NOMO-1 (cell line): Measurements from ENCODE around the gene SPINK4.

Experiments used
- DNase-seq, 2 experiments: peaks; one replicate each; lab custom pipeline; 2025; ENCODE audit not compliant: unreplicated experiment in 2 of 2; lab: John Stamatoyannopoulos, UW

The SPINK4 gene

GRCh38 chr9:33239921-33240320 is at the start of gene SPINK4:
SPINK4 (plus strand) TSS chr9:33240167; CDS start chr9:33240209, 42 bp downstream.
- no peak for DNase-seq

- DNase-seq: no peak
Observed at GRCh38 chr9:33192493-33193255, 47.3 kb upstream of the SPINK4 start.

- no peak for DNase-seq
Observed at GRCh38 chr9:33193818-33194217, 46.1 kb upstream of the SPINK4 start.

- DNase-seq: no peak
Observed at GRCh38 chr9:33196736-33197135, 43.2 kb upstream of the SPINK4 start.

- DNase-seq: no peak
Observed at GRCh38 chr9:33197279-33198152, 42.5 kb upstream of the SPINK4 start.

GRCh38 chr9:33198165-33198564 is 41.8 kb upstream of the SPINK4 start:
- DNase-seq: no peak

GRCh38 chr9:33202018-33202417 is 37.9 kb upstream of the SPINK4 start:
- no peak for DNase-seq

GRCh38 chr9:33202552-33203201 is 37.3 kb upstream of the SPINK4 start:
- peak in 1 of 2 experiments; percentile 15 for DNase-seq

- DNase-seq: no peak
Observed at GRCh38 chr9:33209394-33209793, 30.6 kb upstream of the SPINK4 start.

GRCh38 chr9:33210006-33210715 is 29.8 kb upstream of the SPINK4 start:
- no peak for DNase-seq

- no peak for DNase-seq
Observed at GRCh38 chr9:33211695-33212393, 28.1 kb upstream of the SPINK4 start.

GRCh38 chr9:33220681-33221567 is 19.0 kb upstream of the SPINK4 start:
- DNase-seq: peak; percentile 45 to 53

- DNase-seq: no peak
Observed at GRCh38 chr9:33221568-33221884, 18.4 kb upstream of the SPINK4 start.

GRCh38 chr9:33222031-33222430 is 17.9 kb upstream of the SPINK4 start:
- DNase-seq: no peak

- DNase-seq: no peak
Observed at GRCh38 chr9:33223696-33224095, 16.3 kb upstream of the SPINK4 start.

GRCh38 chr9:33225319-33226147 is 14.4 kb upstream of the SPINK4 start:
- DNase-seq: peak; percentile 85 to 94

GRCh38 chr9:33227008-33227398 is 13.0 kb upstream of the SPINK4 start:
- DNase-seq: peak; percentile 96 to 99

GRCh38 chr9:33227741-33228140 is 12.2 kb upstream of the SPINK4 start:
- no peak for DNase-seq
